ENCODE measurements around the gene SLC35G6.

GRCh38 chr17:7493941-7494340 lies 12.7 kb downstream of the SLC35G6 start:
- TF ChIP-seq CTCF (conservative IDR thresholded peaks at IDR 0.05): no peak
- TF ChIP-seq ZFX (IDR thresholded peaks at IDR 0.05): no peak
